Activated CD8-positive, alpha-beta T cell treated with anti-CD3 and anti-CD28 coated beads for 36 hours (primary cell): ENCODE measurements around the gene NDUFS6. TPM values are rescaled to one million over a fixed set of nuclear protein-coding genes. Genes with fewer than 3 reads are reported as not detected.

Experiments
- ATAC-seq: fragments of 200-7000 bp; cut with Tn5 transposase; one replicate; pipeline ENCODE4 v1.10.0; 2021; ENCODE audit warnings: mild to moderate bottlenecking, moderate library complexity
- CTCF ChIA-PET: fragments of 350-600 bp; sonication (Branson Sonifier 250); formaldehyde crosslinking; loops from one replicate; lab custom pipeline; 2021; ENCODE audit warnings: antibody characterized with exemption; lab: Charles Lee
- POLR2A ChIA-PET: fragments of 350-600 bp; sonication (Branson Sonifier 250); formaldehyde crosslinking; loops from one replicate; lab custom pipeline; 2021; ENCODE audit warnings: antibody characterized with exemption; lab: Charles Lee
- DNase-seq: peaks from one replicate; pipeline ENCODE4 v3.0.0-alpha.2; 2020
- H3K27ac Mint-ChIP-seq: one replicate; pipeline ENCODE4 v1.8.0; 2021; ENCODE audit warnings: mild to moderate bottlenecking, mixed read lengths
- H3K27me3 Mint-ChIP-seq: one replicate; pipeline ENCODE4 v1.8.0; 2021; ENCODE audit warnings: mixed read lengths
- H3K36me3 Mint-ChIP-seq: one replicate; pipeline ENCODE4 v1.8.0; 2021; ENCODE audit warnings: low read depth, mixed read lengths
- H3K4me1 Mint-ChIP-seq: one replicate; pipeline ENCODE4 v1.8.0; 2021; ENCODE audit warnings: low read depth, mixed read lengths
- H3K4me3 Mint-ChIP-seq: one replicate; pipeline ENCODE4 v1.8.0; 2021; ENCODE audit warnings: mild to moderate bottlenecking, moderate library complexity, mixed read lengths
- H3K9me3 Mint-ChIP-seq: one replicate; pipeline ENCODE4 v1.8.0; 2021; ENCODE audit warnings: mixed read lengths
- CTCF ChIP-seq: fragments of 200-600 bp; IDR thresholded peaks from one replicate; pipeline ENCODE4 v1.8.0; 2022; ENCODE audit warnings: antibody characterized with exemption, mild to moderate bottlenecking
- intact Hi-C: fragments of 100-400 bp; cut with micrococcal nuclease; formaldehyde crosslinking; loops from one replicate; pipeline ENCODE4 v1.10.0; 2022
- total RNA-seq, 2 experiments: library from RNA; stranded (reverse); gene quantifications; one replicate each; pipeline ENCODE4 v1.2.3, GENCODE V29; 2021

Gene NDUFS6
- total RNA-seq, 2 experiments from 2014 or later, result 32.2 to 39.1 TPM

GRCh38 chr5:1754531-1755220, 46.5 kb upstream of the NDUFS6 start:
- H3K36me3 Mint-ChIP-seq, result no peaks in the 10 kb centered on the region
- POLR2A ChIA-PET, result no interaction called here
- H3K9me3 Mint-ChIP-seq, result peaks cover 7% of the 10 kb centered on the region
- H3K27me3 Mint-ChIP-seq, result no peaks in the 10 kb centered on the region
- DNase-seq (no peak), ATAC-seq (no peak)
- no peak overlapping the region for H3K4me3 Mint-ChIP-seq
- intact Hi-C loops, result no loop called here
- CTCF ChIA-PET, result no interaction called here
- H3K4me1 Mint-ChIP-seq, result no peaks in the 10 kb centered on the region
- H3K27ac Mint-ChIP-seq, result no peak overlapping the region
- no peak for TF ChIP-seq CTCF

DNA sequence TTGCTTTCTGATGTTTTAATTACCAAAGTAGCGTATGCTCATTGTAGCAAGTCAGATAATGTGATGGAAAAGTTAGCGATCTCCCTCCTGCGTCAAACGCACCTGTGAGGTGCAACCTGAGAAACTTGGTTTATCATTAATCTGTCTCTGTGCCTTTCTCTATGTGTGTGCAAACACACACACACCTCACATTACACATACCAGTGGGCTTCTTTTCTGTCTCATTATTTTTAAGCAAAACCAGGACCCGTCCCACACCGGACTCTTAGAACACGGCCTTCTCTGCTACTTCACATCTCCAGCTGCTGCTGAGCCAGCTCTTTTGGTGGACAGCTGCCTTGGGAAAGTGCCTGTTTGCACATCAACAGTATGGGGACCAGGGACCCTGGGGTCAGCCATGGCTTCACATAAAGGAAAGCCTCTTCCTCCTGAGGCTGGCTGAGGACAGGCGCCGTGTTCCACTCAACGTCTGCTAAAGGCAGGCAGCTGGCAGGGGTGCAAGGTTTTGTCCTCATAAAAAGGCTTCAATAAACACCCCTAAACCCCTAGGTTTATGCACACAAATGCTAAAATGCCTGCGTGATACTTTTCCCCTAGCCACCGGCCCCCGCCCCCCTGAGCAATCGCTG, 45.8 kb upstream of the NDUFS6 start:
- ATAC-seq, result no peak
- TF ChIP-seq CTCF, result no peak
- H3K4me3 Mint-ChIP-seq, result no peak overlapping the region
- no peaks in the 10 kb centered on the region for H3K36me3 Mint-ChIP-seq
- POLR2A ChIA-PET, result no interaction called here
- no peaks in the 10 kb centered on the region for H3K4me1 Mint-ChIP-seq
- no peak for DNase-seq
- H3K27me3 Mint-ChIP-seq, result no peaks in the 10 kb centered on the region
- intact Hi-C loops, result no loop called here
- peaks cover 7% of the 10 kb centered on the region for H3K9me3 Mint-ChIP-seq
- H3K27ac Mint-ChIP-seq, result no peak overlapping the region
- CTCF ChIA-PET, result no interaction called here

GRCh38 chr5:1756481-1756880, 44.7 kb upstream of the NDUFS6 start:
- peaks cover 7% of the 10 kb centered on the region for H3K9me3 Mint-ChIP-seq
- H3K27ac Mint-ChIP-seq, result no peak overlapping the region
- no peak overlapping the region for H3K4me3 Mint-ChIP-seq
- DNase-seq, result no peak
- H3K36me3 Mint-ChIP-seq, result no peaks in the 10 kb centered on the region
- TF ChIP-seq CTCF, result no peak
- H3K4me1 Mint-ChIP-seq, result no peaks in the 10 kb centered on the region
- ChIA-PET POLR2A (no interaction called here), CTCF (no interaction called here)
- intact Hi-C loops, result no loop called here
- ATAC-seq, result no peak
- H3K27me3 Mint-ChIP-seq, result no peaks in the 10 kb centered on the region

- TF ChIP-seq CTCF, result no peak
- H3K9me3 Mint-ChIP-seq, result peaks cover 7% of the 10 kb centered on the region
- ChIA-PET POLR2A (no interaction called here), CTCF (no interaction called here)
- intact Hi-C loops, result no loop called here
- DNase-seq, result no peak
- no peaks in the 10 kb centered on the region for H3K36me3 Mint-ChIP-seq
- no peak for ATAC-seq
- no peak overlapping the region for H3K27ac Mint-ChIP-seq
- no peaks in the 10 kb centered on the region for H3K4me1 Mint-ChIP-seq
- H3K27me3 Mint-ChIP-seq, result peaks cover 2% of the 10 kb centered on the region
- no peak overlapping the region for H3K4me3 Mint-ChIP-seq
Measured at GRCh38 chr5:1757511-1757910, 43.7 kb upstream of the NDUFS6 start.

GRCh38 chr5:1758574-1758973, 42.6 kb upstream of the NDUFS6 start:
- Mint-ChIP-seq H3K4me1 (no peaks in the 10 kb centered on the region), H3K27me3 (peaks cover 3% of the 10 kb centered on the region), H3K4me3 (no peak overlapping the region), H3K27ac (no peak overlapping the region), H3K9me3 (peaks cover 7% of the 10 kb centered on the region), H3K36me3 (no peaks in the 10 kb centered on the region)
- TF ChIP-seq CTCF, result no peak
- ChIA-PET CTCF (interaction anchor here (1.7 kb wide), 1 partner anchor 10 kb away, joined by 4 read pairs; no protein-coding TSS in a partner anchor), POLR2A (no interaction called here)
- ATAC-seq (no peak), DNase-seq (no peak)
- intact Hi-C loops, result no loop called here
